NCI-H187 treated with DMSO at 0.1 percent for 48 hours (cell line): Measurements from ENCODE around the gene CLEC2B.
"Not testable (repeated sequence)": the region's sequence is repeated elsewhere in the genome, so short reads cannot be mapped to it uniquely, and the experiment has no call there.

Experiments used
- DNase-seq: peaks from one replicate; lab custom pipeline; 2025; lab: John Stamatoyannopoulos, UW

The CLEC2B gene

DNA sequence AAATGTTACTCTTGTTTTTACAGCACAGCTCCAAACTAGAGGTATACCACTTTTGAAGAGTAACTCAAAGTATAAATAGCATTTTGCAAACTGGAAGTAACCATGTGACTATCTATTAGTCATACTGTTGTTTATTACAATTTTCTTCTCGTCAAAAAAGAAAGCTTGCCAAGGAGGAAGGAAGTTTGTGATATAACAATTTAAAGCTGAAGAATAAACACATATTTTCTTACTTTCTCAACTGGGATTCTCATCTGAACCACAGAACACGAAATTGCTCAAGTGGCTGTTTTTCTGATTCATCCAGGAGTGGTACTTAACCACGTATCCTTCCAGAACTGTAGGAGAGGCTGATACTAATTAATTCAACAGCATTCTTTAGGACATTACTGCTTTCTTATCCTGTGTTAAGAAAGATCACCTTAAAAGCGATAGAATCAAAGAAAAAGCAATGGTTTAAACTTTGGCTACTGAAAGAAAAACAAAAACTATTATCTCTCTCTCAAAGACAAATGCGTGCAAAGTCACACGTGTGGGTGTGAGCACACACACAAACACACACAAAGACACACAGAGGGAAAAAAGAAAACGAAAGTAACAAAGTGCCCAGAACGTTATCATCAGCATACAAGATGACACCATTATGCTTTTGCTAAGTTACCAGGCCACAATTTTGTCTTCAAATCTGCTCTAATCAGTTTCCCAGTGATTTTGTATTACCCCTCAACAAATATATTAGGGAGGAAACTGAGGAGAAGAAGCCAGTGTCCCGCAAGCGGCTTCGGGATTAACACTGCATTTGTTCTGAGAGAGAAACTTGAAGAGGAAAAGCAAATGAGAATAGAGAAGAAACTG lies at the start of gene CLEC2B:
TSS of gene CLEC2B (minus strand) at position 48 of the 855 bp plus-strand sequence.
- no peak for DNase-seq

DNA sequence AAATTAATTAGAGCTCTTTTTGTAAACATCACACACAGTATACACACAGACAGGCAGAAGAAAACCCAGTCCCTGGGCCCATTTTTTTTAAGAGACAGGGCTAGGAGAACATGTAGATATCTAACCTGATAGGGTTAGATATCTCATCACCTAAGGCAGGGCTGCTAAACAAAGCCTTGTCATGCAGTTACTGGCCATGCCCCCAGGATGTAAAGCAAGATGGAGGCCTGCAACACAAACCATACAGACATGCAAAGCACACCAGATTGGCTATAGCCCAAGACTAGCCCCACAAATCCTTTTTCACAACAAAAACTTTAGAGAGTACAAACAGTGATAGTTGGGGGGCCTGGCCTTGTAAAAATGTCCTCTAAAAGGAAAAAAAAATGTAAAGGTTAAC lies 42.6 kb upstream of the CLEC2B start:
- DNase-seq: no peak

DNA sequence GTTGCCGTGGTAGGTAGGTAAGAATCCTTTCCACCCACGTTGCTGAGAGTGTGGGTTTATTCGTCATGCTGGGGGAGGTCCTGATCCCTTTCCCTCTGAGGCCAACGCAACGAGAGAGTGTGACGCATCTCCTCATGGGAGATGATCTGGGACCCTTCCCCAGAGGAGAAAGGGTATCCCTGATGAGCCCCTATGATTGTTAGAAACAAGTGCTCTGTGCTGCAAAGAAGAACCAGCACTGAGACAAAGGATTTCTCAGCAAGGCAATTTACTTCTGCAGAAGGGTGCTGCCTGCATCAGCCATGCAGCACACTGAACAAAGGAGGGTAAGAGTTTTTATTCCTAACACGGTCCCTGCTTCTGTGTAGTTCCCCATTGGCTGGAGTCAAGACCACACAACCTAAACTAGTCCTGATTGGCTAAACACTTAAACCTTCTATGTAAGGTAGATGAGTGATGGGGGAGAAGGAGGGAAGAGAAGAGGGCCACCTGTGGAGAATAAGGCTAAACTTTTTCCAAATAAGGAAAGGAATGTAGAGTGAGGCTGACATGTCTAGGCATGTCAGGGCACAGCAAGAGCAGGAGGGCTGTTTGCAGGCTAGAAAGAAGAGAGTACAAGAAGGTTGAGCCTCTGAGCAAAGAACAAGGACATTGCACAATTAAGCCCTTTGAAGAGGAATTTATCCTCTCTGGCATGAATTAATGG lies 41.7 kb upstream of the CLEC2B start:
- DNase-seq: no peak

DNA sequence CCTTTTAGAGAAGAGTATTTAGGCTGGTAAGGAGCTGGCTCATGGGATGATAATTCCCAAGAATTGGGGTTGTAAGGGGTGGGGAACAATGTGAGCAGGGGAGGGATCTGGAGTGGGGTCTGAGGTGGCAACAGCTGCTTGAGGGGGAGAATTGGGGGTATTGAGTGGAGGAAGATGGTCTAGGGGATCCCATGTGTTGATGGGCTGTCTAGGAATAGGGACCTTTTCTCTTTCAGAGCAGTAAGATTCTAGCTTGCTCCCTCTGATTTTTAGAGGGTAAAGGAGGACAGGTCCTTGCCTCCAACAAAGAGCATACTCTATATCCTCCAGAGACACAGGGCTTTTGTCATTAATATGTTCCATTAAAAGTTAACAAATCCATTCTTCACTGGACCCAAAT lies 40.6 kb upstream of the CLEC2B start:
- no peak for DNase-seq

DNA sequence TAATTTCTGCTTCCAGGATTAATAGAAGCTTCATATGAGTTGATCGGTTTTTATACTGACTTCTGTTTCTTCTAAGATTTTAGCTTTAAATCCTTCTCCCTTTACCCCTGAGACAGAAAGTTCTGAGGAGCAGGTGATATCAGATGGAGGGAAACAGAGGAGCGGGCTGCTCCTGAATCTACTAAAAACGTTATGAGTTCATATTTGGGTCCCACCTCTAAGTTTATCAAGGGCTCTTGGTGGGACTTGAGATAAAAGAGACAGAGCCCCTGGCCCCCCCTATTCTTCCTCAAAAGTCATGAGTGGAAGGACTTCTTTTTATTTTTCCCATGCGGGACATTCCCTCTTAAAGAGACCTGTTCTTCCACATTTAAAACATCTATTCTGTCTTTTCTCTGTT lies 39.2 kb upstream of the CLEC2B start:
- no peak for DNase-seq

DNA sequence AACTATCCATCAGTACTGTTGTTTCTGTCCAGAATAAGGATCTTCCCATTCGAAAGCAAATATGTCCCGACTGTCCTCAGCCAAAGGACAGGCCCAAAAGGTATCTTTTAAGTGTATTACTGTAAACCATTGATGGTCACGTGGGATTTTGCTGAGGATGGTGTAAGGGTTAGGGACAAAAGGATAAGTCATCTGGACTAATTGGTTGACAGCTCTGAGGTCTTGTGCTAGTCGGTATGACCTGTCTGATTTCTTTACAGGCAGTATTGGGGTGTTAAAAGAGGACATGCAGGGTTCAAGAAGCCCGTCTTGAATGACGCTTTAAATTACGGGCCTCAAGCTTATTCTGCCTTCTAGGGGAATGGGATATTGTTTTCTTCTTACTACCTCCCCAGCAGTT lies 38.6 kb upstream of the CLEC2B start:
- no peak for DNase-seq

DNA sequence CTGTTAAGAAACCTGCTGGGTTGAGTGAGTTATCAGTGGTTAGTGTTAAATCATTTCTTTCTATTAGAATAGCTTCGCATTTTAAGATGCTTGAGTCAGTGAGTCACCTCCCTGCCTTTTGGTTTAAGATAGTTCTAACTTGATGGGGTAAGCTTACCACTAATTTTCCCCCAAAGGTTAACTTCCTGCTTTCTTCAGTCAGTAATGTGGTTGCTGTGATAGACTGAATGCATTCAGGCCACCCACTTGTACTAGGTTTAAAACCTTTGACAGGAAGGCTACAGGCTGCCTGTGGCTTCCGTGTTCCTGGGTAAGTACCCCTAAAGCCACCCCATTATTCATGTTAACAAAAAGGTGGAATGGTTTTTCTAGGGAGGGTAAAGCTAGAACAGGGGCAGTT lies 37.7 kb upstream of the CLEC2B start:
- DNase-seq: no peak

DNA sequence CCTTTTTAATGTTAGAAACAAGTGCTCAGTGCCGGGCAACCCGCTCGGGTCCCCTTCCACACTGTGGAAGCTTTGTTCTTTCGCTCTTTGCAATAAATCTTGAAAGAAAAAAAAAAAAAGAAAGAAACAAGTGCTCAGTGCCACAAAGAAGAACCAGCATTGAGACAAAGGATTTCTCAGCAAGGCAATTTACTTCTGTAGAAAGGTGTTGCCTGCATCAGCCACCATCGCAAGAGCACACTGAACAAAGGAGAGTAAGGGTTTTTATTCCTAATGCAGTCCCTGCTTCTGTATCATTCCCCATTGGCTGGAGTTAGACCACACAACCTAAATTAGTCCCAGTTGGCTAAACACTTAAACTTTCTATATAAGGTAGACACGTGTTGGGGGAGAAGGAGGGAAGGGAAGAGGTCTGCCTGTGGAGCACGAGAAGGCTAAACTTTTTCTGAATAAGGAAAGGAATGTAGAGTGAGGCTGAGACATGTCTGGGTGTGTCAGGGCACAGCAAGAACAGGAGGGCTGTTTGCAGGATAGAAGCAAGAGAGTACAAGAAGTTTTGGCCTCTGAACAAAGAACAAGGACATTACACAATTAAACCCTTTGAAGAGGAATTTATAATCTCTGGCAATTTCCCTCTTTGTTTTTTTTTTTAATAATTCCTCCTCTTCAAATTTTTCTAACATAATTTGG lies 33.5 kb upstream of the CLEC2B start:
- DNase-seq: no peak

DNA sequence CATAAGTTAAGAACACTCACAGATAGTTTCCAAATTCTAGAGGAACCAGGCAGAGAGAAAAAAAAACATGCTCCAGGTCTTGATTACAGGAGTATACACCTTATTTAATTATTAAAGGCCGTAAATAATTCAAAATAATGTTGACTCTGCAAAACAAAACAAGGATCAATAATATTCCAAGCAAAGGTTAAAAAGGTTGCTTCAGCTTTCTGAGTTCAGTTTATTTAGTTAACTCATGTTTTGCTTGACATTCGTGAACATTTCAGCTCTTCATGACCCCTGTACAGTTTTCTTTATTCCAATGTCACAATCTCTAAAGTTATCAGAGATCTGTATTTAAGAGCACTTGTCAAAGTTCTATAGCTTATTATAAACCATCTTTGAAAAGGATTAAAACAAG lies 31.8 kb upstream of the CLEC2B start:
- no peak for DNase-seq

DNA sequence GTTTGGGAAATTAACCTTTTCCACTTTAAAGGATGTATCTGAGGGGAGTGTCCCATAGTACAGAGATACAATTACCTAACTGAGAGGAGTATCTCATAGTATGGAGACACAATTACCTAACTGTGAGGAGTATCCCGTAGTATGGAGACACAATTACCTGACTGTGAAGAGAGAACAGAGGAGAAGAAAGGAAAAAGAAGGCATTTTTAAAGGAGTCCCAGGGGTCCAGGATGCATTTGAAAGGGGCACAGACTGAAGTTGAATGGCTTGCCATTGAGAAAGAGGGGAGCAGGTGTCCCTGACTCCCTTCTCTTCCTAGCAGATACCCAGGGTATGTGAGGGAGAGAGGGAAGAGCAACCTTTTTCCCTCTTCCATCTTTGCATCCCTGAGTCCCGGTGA lies 30.1 kb upstream of the CLEC2B start:
- no peak for DNase-seq

DNA sequence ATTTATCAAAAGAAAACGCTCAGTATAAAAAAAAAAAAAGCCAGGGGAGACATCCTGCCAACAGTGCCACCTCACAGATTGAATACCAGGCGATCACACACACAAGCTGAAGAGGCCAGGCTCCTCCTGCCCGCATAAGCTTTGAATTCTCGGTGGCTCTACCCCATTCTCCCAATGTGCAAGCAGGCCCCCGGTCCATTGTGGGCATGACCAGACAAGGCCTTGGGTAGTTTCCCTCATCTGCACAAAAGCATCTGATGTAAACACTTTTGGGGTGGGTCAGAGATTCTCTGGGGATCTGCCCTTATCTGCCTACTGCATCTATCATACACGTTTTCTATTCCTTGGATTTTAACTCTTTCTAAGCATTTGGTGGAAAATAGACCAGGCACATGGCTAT lies 28.4 kb upstream of the CLEC2B start:
- DNase-seq: no peak

DNA sequence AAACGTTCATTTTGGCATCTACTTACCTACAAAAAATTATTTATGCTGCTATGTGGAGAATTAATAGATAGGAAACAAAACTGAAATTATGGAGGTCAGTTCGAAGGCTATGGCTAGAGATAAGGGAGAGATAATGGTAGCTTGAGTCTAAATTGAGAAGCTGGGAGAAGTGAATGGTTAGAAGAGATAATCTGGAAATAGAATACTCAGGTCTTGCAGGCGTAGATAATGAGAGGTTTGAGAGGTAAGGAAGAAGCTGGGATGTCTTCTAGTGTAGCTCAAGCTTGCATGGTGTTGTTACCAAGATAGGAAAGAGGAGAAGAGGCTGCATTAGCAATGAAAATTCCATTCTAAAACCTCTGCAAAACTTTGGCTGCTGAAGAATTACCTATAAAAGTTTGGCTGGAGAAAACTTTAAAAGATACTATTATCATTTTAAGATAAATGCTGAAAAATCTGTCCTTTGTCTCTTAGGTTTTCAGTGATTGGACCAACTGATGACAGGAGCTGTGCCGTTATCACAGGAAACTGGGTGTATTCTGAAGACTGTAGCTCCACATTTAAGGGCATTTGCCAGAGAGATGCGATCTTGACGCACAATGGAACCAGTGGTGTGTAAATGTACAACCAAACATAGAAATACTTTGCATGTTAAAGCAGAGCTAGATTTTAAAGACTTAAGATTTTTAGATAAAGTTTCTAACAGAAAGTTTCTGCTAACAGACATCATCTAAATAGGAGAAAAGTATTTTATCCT lies 26.2 kb upstream of the CLEC2B start:
- DNase-seq: no peak

DNA sequence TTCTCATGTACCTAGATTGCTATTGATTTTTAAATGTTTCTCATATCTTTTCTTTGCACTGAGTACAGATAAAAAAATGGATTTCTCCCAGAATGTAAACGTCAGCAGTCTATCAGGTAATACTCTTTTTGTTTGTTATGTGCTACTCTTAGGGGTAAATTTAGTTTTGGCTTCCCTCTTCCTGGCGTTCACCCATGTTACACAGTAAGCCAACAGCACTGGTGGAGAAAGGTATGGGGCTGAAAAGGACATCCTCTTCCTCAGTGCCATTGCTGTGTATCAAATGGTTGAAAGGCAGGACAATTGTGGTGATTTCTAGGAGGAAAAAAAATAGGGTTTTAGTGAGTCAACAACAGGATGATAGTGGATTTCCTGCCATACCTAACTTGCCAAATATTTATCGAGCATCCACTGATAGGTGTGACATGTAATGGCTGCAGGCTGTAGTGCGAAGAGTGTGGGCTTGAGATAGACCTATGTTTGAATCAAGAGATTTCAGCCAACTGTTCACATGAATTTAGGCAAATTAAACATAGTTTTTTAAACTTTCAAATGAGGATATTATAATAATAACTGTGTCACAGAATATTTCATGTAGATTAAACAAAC lies 19.6 kb upstream of the CLEC2B start:
- no peak for DNase-seq

DNA sequence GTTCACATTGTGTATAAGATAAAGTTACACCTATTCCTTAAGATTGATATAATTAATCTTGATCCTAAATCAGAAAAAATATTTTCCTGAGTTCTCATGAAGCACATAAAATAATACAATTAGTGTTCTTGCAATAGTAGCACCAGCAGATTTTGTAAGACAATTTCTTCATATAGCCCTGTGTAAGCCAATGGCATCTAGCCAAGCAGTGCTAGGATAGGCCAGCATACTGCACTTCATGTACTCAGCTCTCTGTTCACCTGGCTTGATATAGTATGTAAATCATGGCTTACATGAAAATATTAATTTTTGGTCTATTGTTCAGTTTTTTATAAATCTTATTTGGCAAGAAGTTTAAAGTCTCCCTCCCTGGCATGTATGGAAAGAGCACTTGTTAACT lies 14.0 kb upstream of the CLEC2B start:
- DNase-seq: no peak

DNA sequence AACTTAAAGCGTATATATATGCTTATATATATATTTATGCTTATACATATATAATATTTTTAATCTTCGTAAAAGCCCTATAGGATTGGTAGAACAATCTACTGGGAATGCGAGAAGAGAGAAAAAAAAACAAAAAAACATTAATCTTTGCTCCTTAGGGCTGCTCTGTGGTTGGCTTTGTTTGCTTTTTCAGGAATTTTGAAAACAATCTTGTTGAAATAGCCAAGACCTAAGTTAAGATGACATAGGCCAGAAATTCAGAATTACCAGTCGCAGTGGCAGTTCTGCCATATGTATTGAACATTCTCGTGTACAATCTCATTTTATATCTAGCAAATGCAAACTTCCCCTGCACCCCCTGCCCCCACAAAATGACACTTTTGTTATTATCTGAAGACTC lies 12.8 kb upstream of the CLEC2B start:
- DNase-seq: no peak

DNA sequence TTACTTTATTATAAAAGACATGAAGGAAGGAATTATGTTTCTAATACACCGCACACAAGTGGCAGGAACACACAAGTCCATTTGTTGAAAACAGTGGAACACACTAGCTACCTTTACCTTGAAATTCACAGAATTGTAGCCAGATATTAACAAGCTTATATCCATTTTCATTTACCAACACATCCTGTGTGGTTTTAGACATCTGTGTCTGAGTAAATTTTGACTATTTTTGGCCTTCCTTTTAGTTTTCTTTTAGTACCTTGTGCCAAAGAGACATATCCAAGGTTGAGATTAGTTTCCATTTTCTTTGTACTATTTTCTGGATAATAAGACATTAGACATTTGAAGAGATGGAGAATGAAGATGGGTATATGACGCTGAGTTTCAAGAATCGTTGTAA lies 12.1 kb upstream of the CLEC2B start, which contains the start of gene KLRF2:
TSS of gene KLRF2 (plus strand) at position 244 of the 400 bp plus-strand sequence. CDS start at position 351, 107 bp downstream.
- no peak for DNase-seq

DNA sequence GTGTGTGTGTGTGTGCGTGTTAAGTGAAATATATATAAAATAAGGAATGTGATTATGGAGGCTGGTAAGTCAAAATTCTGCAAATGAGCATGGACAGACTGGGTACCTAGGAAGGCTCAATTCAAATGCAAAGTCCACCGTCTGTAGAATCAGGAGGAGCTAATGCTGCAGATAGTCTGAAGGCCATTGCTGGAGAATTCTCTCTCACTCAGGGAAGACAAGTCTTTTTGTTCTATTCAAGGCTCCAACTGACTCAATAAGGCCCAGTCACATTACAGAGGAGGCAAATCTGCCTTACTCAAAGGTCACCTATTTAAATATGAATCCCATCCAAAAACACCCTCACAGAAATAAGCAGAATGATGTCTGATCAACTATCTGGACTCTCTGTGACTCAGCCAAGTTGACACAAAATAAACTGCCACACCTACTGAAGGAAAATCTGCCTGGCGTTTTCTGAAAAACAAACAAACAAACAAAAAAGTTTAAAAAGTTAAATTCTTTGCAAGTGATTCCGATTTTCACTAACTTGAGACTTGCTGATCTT lies 11.5 kb upstream of the CLEC2B start:
- no peak for DNase-seq

DNA sequence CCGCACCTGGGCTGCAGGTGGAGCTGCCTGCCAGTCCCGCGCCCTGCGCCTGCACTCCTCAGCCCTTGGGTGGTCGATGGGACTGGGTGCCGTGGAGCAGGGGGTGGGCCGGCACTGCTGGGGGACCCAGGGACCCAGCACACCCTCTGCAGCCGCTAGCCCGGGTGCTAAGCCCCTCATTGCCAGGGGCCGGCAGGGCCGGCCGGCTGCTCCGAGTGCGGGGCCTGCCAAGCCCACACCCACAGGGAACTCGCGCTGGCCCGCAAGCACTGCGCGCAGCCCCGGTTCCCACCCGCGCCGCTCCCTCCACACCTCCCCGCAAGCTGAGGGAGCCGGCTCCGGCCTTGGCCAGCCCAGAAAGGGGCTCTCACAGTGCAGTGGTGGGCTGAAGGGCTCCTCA lies 7.0 kb upstream of the CLEC2B start:
- not testable (repeated sequence) for DNase-seq

DNA sequence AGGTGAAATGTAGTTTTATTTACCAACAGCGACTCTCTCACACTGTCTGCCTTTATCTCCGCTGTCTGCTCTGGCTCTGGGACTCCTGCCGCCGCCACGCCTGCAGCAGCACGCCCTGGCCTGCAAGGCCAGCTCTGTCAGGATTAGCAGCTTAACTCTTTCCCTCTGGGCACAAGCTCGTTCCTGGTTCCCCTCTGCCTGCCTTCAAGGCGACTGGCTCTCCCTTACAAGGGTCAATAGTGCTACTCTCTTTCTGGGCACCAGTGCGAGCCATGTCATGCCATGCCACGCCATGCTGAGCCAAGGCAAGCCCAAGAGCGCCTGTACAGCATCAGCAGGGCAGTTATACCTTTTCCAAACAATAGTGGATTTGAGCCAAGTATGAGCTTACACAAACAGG lies 3.6 kb upstream of the CLEC2B start:
- no peak for DNase-seq

DNA sequence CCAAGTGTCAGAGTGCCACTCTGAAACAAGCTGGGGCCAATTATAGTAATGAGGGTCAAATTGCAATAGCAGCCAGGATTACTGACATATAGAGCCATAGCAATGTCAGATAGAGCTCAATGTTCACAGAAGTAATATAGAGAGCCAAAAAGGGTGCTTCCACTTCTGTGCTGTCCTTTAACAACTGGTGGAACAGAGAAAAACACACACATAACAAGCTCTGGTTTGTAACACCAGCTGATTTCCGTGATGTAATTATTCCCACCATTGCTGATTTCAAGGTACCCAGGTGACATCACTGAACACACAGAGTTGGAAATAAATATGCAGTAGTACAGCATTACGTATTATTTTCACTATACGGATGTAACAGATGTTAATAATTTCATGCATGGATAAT lies 3.0 kb upstream of the CLEC2B start:
- no peak for DNase-seq

DNA sequence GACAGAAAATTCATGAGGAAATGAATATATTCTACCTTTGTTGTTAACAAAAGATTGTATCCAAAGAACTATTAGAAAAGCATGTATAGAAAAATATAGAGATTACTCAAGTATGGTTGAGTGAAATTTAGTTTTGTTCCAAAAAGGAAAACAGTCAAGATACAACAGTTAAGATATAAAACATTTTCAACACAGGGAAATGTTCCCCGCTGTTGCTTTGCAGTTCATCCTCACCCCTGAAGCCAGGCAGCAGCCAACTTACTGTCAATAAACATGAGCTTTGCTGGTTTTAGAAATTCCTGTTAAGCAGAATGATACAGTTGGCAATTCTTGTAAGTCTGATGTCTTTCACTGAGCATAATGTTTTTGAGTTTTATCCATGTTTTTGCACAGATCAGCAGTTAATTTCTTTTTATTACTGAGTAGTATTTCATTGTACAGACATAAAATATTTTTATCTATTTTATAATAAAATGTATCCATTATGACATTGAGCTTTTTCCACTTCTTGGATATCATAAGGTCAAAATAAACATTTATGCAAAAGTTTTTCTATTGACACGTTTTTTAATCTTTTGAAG lies 1.2 kb upstream of the CLEC2B start:
- DNase-seq: no peak
